ENCODE measurements around the gene AMACR. TPM values are rescaled to one million over a fixed set of nuclear protein-coding genes. Genes with fewer than 3 reads are reported as not detected.
"Not testable (repeated sequence)": the region's sequence is repeated elsewhere in the genome, so short reads cannot be mapped to it uniquely, and the experiment has no call there.

AMACR gene
- polyA plus RNA-seq, 4 donors: 86.9 to 113 (median 90.0) TPM

DNA sequence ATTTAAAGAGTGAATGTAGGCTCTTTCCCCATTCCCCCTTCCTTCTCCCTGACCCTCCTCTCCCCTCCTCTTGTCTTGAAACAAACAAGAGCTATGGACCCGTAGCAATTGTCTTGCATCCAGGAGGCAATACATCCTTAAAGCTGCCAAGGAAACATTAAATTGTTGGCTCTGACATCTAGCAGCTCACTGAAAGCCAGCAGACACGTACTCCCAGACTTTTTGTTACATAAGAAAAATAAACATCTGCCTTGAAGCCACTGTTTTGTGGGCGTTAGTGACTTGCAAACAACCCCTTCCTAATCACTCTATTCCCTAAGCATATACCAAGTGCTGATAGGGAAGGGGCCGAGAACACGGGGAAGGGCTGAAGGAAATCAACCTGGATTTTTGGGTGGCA lies 32.0 kb downstream of the AMACR start:
- DNase-seq (ENCODE audit: low read depth in 4 of 4, low spot score in 3 of 4): no peak

- no peak for DNase-seq (ENCODE audit: low read depth in 4 of 4, low spot score in 3 of 4)
Measured at GRCh38 chr5:33973271-33973670, 34.6 kb downstream of the AMACR start.

DNA sequence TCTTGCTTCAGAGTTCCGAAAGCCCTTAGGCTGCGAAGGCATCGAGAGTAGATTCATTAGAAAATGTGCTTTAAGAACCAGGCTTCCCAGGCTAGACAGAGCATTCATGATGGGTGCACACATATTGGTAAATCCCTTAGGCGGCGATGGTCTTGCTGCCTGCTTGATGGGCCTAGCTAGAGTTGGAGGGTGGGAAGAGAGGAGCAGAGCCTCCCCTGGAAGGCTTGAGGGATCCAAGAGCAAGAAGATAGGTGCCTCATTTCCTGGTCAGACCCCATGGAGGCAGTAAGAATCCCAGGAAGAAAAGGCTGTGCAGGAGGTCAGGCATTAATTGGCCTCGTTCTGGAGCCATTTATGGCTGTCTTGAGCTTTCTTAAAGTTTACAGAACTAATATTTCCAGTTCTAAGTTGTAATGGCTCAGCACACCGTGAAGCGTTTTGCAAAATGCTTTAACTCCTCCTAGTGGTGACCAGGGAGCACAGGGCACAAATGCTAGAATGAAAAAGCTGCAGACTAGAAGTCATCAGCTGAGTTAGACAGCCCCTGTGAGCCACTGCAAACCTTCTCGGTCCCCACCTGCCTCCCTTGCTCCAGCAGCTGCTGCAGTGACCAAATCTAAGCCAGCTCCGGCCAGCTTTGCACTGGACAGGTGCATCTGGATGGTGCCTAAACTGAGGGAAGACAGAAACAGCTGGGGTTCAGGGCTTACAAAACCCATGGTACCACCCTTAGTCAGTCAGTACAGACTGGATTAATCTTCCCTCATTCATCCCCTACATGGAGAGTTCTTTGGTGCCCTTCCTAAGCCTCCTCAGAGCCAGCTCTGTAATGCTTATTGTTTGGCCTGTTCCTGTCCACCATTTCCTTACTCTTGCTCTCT lies 38.0 kb downstream of the AMACR start:
- DNase-seq (ENCODE audit: low read depth in 4 of 4, low spot score in 3 of 4): peak in 2 of 4 donors; percentile 29 to 33

- DNase-seq (ENCODE audit: low read depth in 4 of 4, low spot score in 3 of 4): no peak
Measured at GRCh38 chr5:33968211-33969005, 39.4 kb downstream of the AMACR start.

DNA sequence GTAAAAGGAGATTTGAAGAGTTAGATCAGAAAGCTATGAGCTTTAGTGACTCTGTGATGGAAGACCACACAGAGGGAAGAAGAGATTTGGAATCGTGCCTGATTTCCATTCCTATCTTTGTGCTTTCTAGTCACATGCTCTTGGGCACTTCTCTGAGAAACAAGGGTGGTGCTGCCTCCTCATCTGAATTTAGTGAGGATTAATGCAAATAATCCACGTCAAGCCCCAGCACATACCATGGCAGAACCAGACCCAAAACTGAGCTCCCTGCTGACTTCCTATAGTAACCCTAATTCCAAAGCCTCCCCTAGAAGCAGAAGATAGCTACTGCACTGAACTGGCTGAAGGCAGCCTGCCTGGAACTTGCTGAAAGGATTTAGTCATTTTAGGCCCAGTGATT lies 41.0 kb downstream of the AMACR start:
- no peak for DNase-seq (ENCODE audit: low read depth in 4 of 4, low spot score in 3 of 4)

GRCh38 chr5:33964132-33964700 lies 43.6 kb downstream of the AMACR start:
- no peak for DNase-seq (ENCODE audit: low read depth in 4 of 4, low spot score in 3 of 4)

GRCh38 chr5:33958176-33958575 lies 49.7 kb downstream of the AMACR start:
- DNase-seq (ENCODE audit: low read depth in 4 of 4, low spot score in 3 of 4): no peak

DNA sequence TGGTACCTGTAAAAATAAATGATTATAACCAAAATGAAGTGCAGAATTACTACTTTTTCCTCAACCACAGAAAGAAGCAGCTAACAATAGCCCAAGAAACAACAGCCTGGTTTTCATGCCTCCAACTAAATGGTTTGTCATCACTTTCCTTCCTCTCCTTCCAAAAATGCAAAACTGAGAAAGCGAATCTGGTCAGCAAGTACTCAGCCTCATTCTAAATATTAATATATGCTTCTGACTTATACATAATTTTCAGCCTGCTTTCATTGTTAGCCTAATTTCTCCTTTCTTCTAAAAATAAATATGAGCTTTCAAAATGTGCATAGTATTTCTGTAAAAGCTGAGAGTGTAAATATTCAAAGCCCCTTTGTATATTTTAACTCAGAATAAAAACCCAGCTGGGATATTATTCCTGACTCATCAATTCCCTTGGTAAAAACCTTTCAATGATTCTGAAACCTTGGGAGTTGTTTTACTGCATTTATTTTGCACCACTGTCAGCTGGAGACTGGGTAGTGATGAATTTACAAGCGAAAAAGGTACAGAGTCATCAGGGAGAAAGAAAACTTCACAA lies 50.2 kb downstream of the AMACR start:
- DNase-seq (ENCODE audit: low read depth in 4 of 4, low spot score in 3 of 4): no peak

DNA sequence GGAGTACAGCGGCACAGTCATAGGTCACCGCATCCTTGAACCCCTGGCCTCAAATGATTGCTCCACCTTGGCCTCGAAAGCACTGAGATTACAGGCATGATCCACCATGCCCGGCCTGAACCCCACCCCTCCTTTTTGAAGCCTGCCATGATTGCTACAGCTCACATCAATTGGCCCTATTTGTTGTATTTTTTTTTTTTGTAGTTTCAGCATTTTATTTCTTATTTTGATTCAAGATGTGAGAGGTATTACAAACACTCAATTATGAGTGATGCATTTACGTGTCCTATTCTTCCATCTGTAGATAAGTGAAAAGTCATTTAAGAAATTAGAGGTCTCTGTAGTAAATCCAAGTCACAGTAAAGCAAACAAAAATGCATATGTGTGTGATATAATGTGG lies 55.7 kb downstream of the AMACR start:
- DNase-seq (ENCODE audit: low read depth in 4 of 4, low spot score in 3 of 4): not testable (repeated sequence)

DNA sequence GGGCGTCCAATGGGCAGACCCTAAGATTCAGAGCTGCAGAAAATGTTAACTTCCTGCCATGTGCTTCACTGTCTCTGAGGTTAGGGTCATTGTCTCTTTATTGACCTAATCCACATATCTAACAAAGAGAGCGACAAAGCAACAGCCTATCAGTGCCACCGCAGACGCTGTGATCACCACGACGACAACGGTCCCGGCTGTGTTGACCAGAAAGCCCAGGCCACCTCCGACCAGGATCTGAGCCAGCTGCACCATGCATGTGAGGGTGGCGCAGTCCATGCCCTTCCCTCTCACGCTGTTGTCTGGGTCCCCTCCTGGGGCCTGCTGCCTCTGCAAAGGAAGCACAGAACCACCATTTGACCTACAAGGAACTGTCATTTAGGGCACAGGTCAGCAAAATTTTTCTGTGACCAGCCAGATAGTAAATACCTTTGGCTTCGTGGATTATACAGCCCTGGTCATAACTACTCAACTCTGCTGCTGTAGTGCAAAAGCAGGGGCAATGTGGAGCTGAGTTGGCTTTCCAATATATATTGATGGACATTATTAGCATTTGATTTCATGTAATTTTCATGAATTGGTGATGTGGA lies 63.2 kb downstream of the AMACR start:
- no peak for DNase-seq (ENCODE audit: low read depth in 4 of 4, low spot score in 3 of 4)

GRCh38 chr5:33941090-33941489 lies 66.8 kb downstream of the AMACR start:
- DNase-seq (ENCODE audit: low read depth in 4 of 4, low spot score in 3 of 4): no peak

- no peak for DNase-seq (ENCODE audit: low read depth in 4 of 4, low spot score in 3 of 4)
Measured at GRCh38 chr5:33939556-33940262, 68.1 kb downstream of the AMACR start.

DNA sequence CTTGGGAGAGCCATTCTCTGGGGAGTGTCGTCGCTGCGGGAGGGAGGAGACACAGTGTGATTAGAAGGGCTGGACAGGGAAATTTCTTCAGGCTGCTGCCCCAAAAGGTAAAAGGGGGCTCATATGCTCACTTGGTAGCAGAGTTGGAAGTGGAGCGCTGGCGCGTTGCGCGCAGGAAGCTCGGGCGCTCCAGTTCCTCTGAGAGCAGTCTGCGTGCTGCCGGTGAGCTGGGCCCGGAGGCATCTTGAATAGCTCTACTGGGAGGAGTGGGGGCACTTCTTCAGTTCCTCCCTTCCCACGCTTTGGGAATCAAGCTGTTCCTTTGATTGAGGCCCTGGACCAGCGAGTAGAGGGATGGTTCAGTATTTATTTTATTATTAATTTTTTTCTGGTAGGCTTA lies 69.0 kb downstream of the AMACR start:
- DNase-seq (ENCODE audit: low read depth in 4 of 4, low spot score in 3 of 4): no peak

DNA sequence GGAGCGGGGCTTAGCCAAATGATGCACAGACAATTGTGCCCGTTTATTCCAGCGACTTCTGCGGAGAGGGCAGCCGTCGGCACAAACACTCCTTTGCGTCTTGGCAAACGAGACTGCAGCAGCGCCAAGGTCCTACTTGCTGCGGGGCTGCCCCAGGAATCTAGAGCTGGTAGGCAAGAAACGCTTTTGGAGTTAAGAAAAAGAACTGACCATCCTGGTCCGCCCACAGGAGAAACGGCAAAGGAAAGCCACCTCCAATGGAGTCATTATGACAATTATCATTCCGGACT lies 69.4 kb downstream of the AMACR start:
- no peak for DNase-seq (ENCODE audit: low read depth in 4 of 4, low spot score in 3 of 4)

- no peak for DNase-seq (ENCODE audit: low read depth in 4 of 4, low spot score in 3 of 4)
Measured at GRCh38 chr5:33937707-33938506, 69.9 kb downstream of the AMACR start.

DNA sequence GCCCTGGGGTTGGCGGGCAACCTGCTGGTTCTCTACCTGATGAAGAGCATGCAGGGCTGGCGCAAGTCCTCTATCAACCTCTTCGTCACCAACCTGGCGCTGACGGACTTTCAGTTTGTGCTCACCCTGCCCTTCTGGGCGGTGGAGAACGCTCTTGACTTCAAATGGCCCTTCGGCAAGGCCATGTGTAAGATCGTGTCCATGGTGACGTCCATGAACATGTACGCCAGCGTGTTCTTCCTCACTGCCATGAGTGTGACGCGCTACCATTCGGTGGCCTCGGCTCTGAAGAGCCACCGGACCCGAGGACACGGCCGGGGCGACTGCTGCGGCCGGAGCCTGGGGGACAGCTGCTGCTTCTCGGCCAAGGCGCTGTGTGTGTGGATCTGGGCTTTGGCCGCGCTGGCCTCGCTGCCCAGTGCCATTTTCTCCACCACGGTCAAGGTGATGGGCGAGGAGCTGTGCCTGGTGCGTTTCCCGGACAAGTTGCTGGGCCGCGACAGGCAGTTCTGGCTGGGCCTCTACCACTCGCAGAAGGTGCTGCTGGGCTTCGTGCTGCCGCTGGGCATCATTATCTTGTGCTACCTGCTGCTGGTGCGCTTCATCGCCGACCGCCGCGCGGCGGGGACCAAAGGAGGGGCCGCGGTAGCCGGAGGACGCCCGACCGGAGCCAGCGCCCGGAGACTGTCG lies 70.7 kb downstream of the AMACR start:
- no peak for DNase-seq (ENCODE audit: low read depth in 4 of 4, low spot score in 3 of 4)

DNA sequence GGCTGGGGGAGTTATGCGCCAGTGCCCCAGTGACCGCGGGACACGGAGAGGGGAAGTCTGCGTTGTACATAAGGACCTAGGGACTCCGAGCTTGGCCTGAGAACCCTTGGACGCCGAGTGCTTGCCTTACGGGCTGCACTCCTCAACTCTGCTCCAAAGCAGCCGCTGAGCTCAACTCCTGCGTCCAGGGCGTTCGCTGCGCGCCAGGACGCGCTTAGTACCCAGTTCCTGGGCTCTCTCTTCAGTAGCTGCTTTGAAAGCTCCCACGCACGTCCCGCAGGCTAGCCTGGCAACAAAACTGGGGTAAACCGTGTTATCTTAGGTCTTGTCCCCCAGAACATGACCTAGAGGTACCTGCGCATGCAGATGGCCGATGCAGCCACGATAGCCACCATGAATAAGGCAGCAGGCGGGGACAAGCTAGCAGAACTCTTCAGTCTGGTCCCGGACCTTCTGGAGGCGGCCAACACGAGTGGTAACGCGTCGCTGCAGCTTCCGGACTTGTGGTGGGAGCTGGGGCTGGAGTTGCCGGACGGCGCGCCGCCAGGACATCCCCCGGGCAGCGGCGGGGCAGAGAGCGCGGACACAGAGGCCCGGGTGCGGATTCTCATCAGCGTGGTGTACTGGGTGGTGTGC lies 71.4 kb downstream of the AMACR start, which contains the start of gene RXFP3:
Gene RXFP3, plus strand, starts transcription at position 6 of the 636 bp plus-strand sequence. Its CDS starts 355 bp downstream, at position 361.
- peak in 2 of 4 donors; percentile 3 to 8 for DNase-seq (ENCODE audit: low read depth in 4 of 4, low spot score in 3 of 4)

Measured in right renal pelvis (tissue), 4 donors.